Measurements from ENCODE around the gene WWP2.

DNA sequence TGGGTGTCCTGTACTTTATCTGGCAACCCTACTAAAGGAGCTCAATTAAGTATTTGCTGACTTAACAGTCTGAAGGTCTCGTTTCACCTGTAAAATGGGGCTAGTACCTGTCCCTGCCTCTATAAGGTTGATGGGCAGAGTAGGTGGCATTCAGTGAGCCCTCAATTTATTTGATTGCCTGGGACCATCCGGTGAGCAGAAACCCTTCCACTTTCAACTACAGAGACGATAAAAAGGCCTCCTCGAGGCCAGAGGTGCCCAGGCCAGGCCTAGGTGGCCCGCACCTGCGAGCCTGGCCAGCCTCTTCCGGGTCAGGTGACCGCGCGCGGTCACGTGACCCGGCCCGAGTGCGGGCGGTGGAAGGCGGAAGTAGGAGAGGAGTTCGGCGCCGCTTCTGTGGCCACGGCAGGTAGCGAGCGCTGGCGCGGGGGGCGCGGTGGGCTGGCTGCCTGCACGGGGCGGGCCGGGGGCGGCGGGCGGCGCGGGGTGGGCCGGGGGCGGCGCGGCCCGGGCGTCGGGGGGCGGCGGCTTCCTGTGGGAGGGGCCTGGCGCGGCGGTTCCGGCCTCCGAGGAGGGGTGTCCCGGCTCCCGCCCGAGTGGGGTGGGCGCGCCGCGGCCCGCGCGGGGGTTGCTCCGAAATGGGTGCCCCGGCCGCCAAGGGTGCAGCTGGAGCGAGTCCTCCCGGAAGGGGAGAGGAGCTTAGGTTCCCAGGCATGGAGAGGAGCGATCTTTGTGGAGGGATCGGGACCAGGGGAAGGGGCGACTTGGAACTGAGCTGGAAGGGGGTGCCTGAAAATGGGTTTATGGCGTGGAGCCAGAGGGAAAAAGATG, at the start of gene WWP2:
- TF ChIP-seq, protein P1, sequence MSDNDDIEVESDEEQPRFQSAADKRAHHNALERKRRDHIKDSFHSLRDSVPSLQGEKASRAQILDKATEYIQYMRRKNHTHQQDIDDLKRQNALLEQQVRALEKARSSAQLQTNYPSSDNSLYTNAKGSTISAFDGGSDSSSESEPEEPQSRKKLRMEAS (IDR thresholded peaks at IDR 0.05): peak; percentile 81
- TF ChIP-seq, protein P2, sequence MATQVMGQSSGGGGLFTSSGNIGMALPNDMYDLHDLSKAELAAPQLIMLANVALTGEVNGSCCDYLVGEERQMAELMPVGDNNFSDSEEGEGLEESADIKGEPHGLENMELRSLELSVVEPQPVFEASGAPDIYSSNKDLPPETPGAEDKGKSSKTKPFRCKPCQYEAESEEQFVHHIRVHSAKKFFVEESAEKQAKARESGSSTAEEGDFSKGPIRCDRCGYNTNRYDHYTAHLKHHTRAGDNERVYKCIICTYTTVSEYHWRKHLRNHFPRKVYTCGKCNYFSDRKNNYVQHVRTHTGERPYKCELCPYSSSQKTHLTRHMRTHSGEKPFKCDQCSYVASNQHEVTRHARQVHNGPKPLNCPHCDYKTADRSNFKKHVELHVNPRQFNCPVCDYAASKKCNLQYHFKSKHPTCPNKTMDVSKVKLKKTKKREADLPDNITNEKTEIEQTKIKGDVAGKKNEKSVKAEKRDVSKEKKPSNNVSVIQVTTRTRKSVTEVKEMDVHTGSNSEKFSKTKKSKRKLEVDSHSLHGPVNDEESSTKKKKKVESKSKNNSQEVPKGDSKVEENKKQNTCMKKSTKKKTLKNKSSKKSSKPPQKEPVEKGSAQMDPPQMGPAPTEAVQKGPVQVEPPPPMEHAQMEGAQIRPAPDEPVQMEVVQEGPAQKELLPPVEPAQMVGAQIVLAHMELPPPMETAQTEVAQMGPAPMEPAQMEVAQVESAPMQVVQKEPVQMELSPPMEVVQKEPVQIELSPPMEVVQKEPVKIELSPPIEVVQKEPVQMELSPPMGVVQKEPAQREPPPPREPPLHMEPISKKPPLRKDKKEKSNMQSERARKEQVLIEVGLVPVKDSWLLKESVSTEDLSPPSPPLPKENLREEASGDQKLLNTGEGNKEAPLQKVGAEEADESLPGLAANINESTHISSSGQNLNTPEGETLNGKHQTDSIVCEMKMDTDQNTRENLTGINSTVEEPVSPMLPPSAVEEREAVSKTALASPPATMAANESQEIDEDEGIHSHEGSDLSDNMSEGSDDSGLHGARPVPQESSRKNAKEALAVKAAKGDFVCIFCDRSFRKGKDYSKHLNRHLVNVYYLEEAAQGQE (IDR thresholded peaks at IDR 0.05; ENCODE audit: low read depth): no peak
- TF ChIP-seq FOXM1 (IDR thresholded peaks at IDR 0.05; ENCODE audit: borderline replicate concordance, low read depth): no peak
- no peak for TF ChIP-seq EP300 (IDR thresholded peaks at IDR 0.05; ENCODE audit: borderline replicate concordance)
- no peak for TF ChIP-seq EGR1 (IDR thresholded peaks at IDR 0.05)
